ENCODE results near the gene AP5Z1. TPM values are rescaled to one million over a fixed set of nuclear protein-coding genes. Genes with fewer than 3 reads are reported as not detected.

Gene AP5Z1
- total RNA-seq, 6 experiments from 2014 or later, result 39.8 to 50.4 (median 42.1) TPM

DNA sequence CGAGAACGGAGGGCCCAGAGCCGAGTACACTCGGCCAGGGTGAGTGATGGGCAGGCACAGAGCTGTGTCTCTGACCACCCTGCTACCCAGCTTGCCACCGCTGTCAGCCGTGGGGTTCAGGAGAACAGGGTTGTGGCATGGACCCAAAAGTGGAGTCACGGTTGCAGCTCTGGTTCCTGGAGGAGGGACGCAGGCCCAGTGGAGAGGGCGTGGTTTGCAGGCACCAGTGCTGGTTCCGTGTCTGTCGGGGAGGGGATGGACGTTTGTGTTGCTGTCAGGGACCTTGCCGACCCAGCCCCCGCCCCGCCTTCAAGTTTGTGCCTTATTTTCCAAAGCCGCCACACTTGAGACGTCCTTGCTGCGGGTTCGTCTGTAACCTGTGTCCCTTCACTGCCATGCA lies 45.1 kb upstream of the AP5Z1 start:
- Mint-ChIP-seq H3K36me3 (ENCODE audit: low read depth) (peaks cover 11% of the 10 kb centered on the region; the same call in 1 of the 2 replicates), H3K27ac (no peak overlapping the region; the same call in 1 of the 2 replicates), H3K9me3 (no peaks in the 10 kb centered on the region), H3K27me3 (ENCODE audit: insufficient read depth) (peaks cover 1% of the 10 kb centered on the region), H3K4me1 (ENCODE audit: low read depth) (peaks cover 19% of the 10 kb centered on the region), H3K4me3 (no peak overlapping the region)
- DNase-seq, result no peak
- TF ChIP-seq, protein P1, sequence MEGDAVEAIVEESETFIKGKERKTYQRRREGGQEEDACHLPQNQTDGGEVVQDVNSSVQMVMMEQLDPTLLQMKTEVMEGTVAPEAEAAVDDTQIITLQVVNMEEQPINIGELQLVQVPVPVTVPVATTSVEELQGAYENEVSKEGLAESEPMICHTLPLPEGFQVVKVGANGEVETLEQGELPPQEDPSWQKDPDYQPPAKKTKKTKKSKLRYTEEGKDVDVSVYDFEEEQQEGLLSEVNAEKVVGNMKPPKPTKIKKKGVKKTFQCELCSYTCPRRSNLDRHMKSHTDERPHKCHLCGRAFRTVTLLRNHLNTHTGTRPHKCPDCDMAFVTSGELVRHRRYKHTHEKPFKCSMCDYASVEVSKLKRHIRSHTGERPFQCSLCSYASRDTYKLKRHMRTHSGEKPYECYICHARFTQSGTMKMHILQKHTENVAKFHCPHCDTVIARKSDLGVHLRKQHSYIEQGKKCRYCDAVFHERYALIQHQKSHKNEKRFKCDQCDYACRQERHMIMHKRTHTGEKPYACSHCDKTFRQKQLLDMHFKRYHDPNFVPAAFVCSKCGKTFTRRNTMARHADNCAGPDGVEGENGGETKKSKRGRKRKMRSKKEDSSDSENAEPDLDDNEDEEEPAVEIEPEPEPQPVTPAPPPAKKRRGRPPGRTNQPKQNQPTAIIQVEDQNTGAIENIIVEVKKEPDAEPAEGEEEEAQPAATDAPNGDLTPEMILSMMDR (IDR thresholded peaks at IDR 0.05), result no peak

DNA sequence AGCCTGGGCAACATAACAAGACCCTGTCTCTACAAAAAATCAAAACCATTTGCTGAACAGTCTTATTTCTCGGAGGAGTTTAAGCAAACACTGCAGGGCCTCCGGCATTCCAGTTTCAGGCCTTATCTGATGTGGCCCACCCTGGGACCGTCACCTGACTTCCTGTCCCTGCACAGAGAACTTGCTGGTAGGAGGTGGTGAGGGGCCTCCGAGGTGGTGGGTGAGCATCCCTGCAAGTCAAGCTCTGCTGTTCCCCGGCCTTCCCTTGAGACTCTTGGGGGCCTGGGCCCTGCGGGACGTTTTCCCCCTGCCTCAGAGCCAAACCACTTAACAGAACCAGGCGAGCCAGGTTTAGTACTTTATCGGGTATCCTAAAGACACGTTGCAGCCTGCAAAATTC lies 44.5 kb upstream of the AP5Z1 start:
- H3K4me3 Mint-ChIP-seq, result no peak overlapping the region
- H3K9me3 Mint-ChIP-seq, result no peaks in the 10 kb centered on the region
- H3K27me3 Mint-ChIP-seq (ENCODE audit: insufficient read depth), result peaks cover 1% of the 10 kb centered on the region; the same call in 1 of the 2 replicates
- no peak for DNase-seq
- H3K4me1 Mint-ChIP-seq (ENCODE audit: low read depth), result peaks cover 12% of the 10 kb centered on the region
- H3K36me3 Mint-ChIP-seq (ENCODE audit: low read depth), result peaks cover 11% of the 10 kb centered on the region; the same call in 1 of the 2 replicates
- TF ChIP-seq, protein P1 (IDR thresholded peaks at IDR 0.05), result no peak
- no peak overlapping the region for H3K27ac Mint-ChIP-seq

DNA sequence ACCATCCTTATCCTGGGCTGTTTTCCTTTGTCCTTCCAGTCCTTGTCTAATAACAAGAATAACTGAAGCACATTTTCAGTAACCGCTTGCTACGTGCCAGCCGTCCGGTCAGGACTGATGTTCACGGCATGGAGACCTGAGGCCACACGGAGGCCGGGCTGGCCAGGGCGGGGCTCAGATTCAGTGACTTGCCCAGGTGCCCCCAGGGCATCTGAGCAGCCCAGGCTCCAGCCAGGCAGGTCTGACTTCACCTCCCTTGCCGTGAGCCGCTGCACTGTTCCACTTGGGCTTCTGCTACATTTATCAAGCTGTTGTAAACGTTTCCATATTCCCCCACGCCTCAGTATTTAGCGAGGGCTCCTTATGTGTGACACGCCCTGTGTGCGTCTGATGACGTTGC lies 43.6 kb upstream of the AP5Z1 start:
- peaks cover 9% of the 10 kb centered on the region for H3K4me1 Mint-ChIP-seq (ENCODE audit: low read depth)
- TF ChIP-seq, protein P1 (IDR thresholded peaks at IDR 0.05), result no peak
- no peak overlapping the region for H3K27ac Mint-ChIP-seq
- peaks cover 11% of the 10 kb centered on the region; the same call in 1 of the 2 replicates for H3K36me3 Mint-ChIP-seq (ENCODE audit: low read depth)
- no peaks in the 10 kb centered on the region for H3K9me3 Mint-ChIP-seq
- no peak overlapping the region for H3K4me3 Mint-ChIP-seq
- peaks cover 1% of the 10 kb centered on the region; the same call in 1 of the 2 replicates for H3K27me3 Mint-ChIP-seq (ENCODE audit: insufficient read depth)
- no peak for DNase-seq

DNA sequence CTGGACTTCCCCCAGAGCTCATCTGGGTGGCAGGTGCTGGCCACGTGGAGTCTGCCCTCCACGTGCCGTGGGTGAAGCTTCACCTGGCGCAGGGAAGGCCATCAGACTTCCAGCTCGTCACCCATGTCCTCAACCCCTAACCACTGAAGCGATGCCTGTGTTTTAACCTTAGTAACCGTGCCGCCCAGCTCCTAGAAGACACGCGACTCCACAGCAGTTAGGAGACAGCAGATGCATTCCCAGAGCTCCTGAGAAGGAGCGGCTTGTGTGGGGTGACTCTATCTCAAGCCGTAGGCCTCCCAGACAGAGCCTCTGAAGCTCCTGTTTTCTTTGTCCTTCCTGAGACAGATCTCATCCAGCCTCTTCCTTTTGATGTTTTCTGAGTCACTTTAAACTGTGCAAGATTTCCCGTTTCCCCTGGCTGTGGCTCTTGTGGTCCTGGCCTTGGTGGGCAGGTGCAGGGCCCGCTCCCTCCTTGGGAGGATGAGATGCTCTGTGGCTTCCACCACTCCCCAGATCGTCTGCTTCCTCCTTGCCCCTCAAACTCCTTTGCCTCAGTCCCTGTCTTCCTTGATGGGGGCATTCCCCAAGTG lies 41.4 kb upstream of the AP5Z1 start:
- DNase-seq, result no peak
- Mint-ChIP-seq H3K36me3 (ENCODE audit: low read depth) (peaks cover 16% of the 10 kb centered on the region; the same call in 1 of the 2 replicates), H3K27ac (no peak overlapping the region), H3K9me3 (no peaks in the 10 kb centered on the region), H3K27me3 (ENCODE audit: insufficient read depth) (peaks cover 1% of the 10 kb centered on the region; the same call in 1 of the 2 replicates), H3K4me3 (no peak overlapping the region), H3K4me1 (ENCODE audit: low read depth) (peaks cover 24% of the 10 kb centered on the region)
- TF ChIP-seq, protein P1 (IDR thresholded peaks at IDR 0.05), result no peak

DNA sequence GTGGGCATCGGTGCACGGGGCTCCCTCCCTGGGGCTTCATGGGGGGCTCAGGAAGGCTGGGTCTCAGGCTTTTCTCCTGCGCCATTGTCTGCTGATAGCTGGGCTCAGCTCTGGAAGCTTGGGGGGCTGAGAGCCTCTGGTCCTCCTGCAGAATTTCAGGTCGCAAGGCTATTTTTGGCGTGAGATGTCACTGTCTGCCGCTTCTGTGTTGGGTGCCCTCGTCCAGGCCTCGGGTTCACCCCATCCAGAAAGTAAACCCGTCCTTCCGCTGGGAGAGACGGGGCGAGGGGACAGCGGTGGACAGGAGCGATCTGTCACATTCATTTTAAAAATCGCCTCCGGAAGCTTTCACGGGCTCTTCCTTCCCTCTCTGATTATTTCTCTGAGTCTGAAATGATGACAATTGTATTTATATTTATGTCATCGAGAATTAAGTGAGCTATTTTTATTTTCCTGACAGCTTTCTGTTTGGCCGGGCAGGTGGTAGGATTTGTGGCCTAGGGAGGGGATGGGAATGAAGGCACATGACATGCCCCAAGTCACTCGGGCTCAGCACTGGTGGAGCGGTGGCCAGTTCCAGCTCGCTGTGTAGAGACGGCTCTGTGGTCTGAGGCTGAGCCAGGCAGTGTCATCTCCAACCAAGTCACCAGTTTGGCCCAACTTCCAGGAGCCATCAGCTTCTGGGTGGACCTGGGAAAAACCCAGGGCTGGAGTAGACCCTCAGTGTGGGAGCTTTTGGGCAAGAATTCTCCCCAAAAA lies 40.7 kb upstream of the AP5Z1 start:
- Mint-ChIP-seq H3K9me3 (no peaks in the 10 kb centered on the region), H3K27ac (no peak overlapping the region), H3K27me3 (ENCODE audit: insufficient read depth) (peaks cover 1% of the 10 kb centered on the region), H3K36me3 (ENCODE audit: low read depth) (peaks cover 16% of the 10 kb centered on the region; the same call in 1 of the 2 replicates), H3K4me1 (ENCODE audit: low read depth) (peaks cover 31% of the 10 kb centered on the region), H3K4me3 (no peak overlapping the region)
- DNase-seq, result no peak
- TF ChIP-seq, protein P1 (IDR thresholded peaks at IDR 0.05), result no peak
